DND-41 (cell line): Measurements from ENCODE around the gene FNDC10.
"Not testable (repeated sequence)": the region's sequence is repeated elsewhere in the genome, so short reads cannot be mapped to it uniquely, and the experiment has no call there.

ENCODE experiments used
- CTCF ChIP-seq: IDR thresholded peaks from 2 replicates; pipeline ENCODE4 v1.5.1; 2012; ENCODE audit warnings: borderline replicate concordance, low read length, moderate library complexity, mild to moderate bottlenecking; ENCODE audit not compliant: poor library complexity, severe bottlenecking; ENCODE audit errors: extremely low read depth
- EZH2 ChIP-seq: IDR thresholded peaks from 3 replicates; pipeline ENCODE4 v1.6.1; 2012; ENCODE audit warnings: borderline replicate concordance, low read depth, mild to moderate bottlenecking, moderate library complexity, low read length, inconsistent platforms; ENCODE audit not compliant: severe bottlenecking

GRCh38 chr1:1646326-1646725, 46.4 kb upstream of the FNDC10 start:
- TF ChIP-seq CTCF, EZH2: not testable (repeated sequence)
